Neutrophil (primary cell): ENCODE results near the gene MIA.
A peak's percentile ranks its signal among the peaks of the same experiment; 100 is the strongest.
"Not testable (repeated sequence)": the region's sequence is repeated elsewhere in the genome, so short reads cannot be mapped to it uniquely, and the experiment has no call there.

Source experiments
- H3K27ac ChIP-seq: fragments of 200-600 bp; sonication (generic); 2 replicates; pipeline ENCODE4 v1.5.1; 2016; ENCODE audit warnings: mild to moderate bottlenecking, moderate library complexity
- H3K27me3 ChIP-seq: fragments of 200-600 bp; sonication (generic); 2 replicates; pipeline ENCODE4 v1.6.0; 2016; ENCODE audit warnings: mild to moderate bottlenecking
- H3K36me3 ChIP-seq: fragments of 200-600 bp; sonication (generic); 2 replicates; pipeline ENCODE4 v1.5.1; 2017
- H3K4me1 ChIP-seq, 2 experiments: fragments of 200-600 bp in 1 of 2; sonication (generic) in 1 of 2; 1 replicate in 1 of 2; 2 replicates in 1 of 2; pipeline versions ENCODE4 v1.5.1 to v1.6.1; 2013 to 2016; ENCODE audit warnings: low read depth in 1 of 2, low read length in 1 of 2, mild to moderate bottlenecking in 1 of 2, moderate library complexity in 1 of 2; ENCODE audit not compliant: control insufficient read depth in 1 of 2, insufficient read depth in 1 of 2
- H3K4me3 ChIP-seq, 2 experiments: fragments of 200-600 bp in 1 of 2; sonication (generic) in 1 of 2; 1 replicate in 1 of 2; 2 replicates in 1 of 2; pipeline ENCODE4 v1.5.1; 2013 to 2016; ENCODE audit warnings: low read depth in 1 of 2, low read length in 1 of 2, mild to moderate bottlenecking in 1 of 2, moderate library complexity in 1 of 2
- H3K9me3 ChIP-seq: fragments of 200-600 bp; sonication (generic); 2 replicates; pipeline ENCODE4 v1.5.1; 2016
- CTCF ChIP-seq: fragments of 200-600 bp; sonication (generic); IDR thresholded peaks from 2 replicates; pipeline ENCODE4 v1.5.1; 2016; ENCODE audit warnings: antibody characterized with exemption

MIA gene

GRCh38 chr19:40778706-40779284 lies 3.5 kb downstream of the MIA start:
- Histone ChIP-seq H3K4me1 (peaks cover 17 to 26% of the 10 kb centered on the region in 2 experiments), H3K4me3 (peak overlapping the region; percentile 91 to 95), H3K9me3 (no peaks in the 10 kb centered on the region), H3K27ac (peak overlapping the region; percentile 95), H3K27me3 (no peaks in the 10 kb centered on the region), H3K36me3 (peaks cover 23% of the 10 kb centered on the region)
- TF ChIP-seq CTCF = no peak

GRCh38 chr19:40780582-40780981 lies 5.3 kb downstream of the MIA start:
- no peak for TF ChIP-seq CTCF
- Histone ChIP-seq H3K4me3 (no peak overlapping the region), H3K4me1 (peaks cover 17 to 26% of the 10 kb centered on the region in 2 experiments), H3K27ac (no peak overlapping the region), H3K36me3 (peaks cover 38% of the 10 kb centered on the region), H3K27me3 (no peaks in the 10 kb centered on the region), H3K9me3 (no peaks in the 10 kb centered on the region)

- Histone ChIP-seq H3K9me3 (no peaks in the 10 kb centered on the region), H3K27ac (no peak overlapping the region), H3K4me1 (peaks cover 17 to 26% of the 10 kb centered on the region in 2 experiments), H3K4me3 (no peak overlapping the region), H3K36me3 (peaks cover 44% of the 10 kb centered on the region), H3K27me3 (no peaks in the 10 kb centered on the region)
- no peak for TF ChIP-seq CTCF
Observed at GRCh38 chr19:40781140-40781539, 5.8 kb downstream of the MIA start.

GRCh38 chr19:40783711-40784110 lies 8.4 kb downstream of the MIA start:
- Histone ChIP-seq H3K36me3 (peaks cover 66% of the 10 kb centered on the region), H3K9me3 (no peaks in the 10 kb centered on the region), H3K27ac (no peak overlapping the region), H3K27me3 (no peaks in the 10 kb centered on the region), H3K4me3 (no peak overlapping the region), H3K4me1 (peaks cover 5 to 6% of the 10 kb centered on the region in 2 experiments)
- no peak for TF ChIP-seq CTCF

- H3K27ac ChIP-seq, H3K27me3 ChIP-seq, H3K9me3 ChIP-seq, H3K4me3 ChIP-seq, H3K4me1 ChIP-seq: not testable (repeated sequence)
- peaks cover 70% of the 10 kb centered on the region for H3K36me3 ChIP-seq
Observed at GRCh38 chr19:40784146-40784545, 8.8 kb downstream of the MIA start.

- no peak for TF ChIP-seq CTCF
- H3K27ac ChIP-seq = no peak overlapping the region
- no peak overlapping the region for H3K4me3 ChIP-seq
- peaks cover 74% of the 10 kb centered on the region for H3K36me3 ChIP-seq
- H3K4me1 ChIP-seq = no peaks in the 10 kb centered on the region
- H3K9me3 ChIP-seq = no peaks in the 10 kb centered on the region
- no peaks in the 10 kb centered on the region for H3K27me3 ChIP-seq
Observed at GRCh38 chr19:40785526-40785925, 10.2 kb downstream of the MIA start.
